Vagina (tissue), 2 donors: ENCODE data around the gene FXR1. TPM values are rescaled to one million over a fixed set of nuclear protein-coding genes. Genes with fewer than 3 reads are reported as not detected.

Source experiments
- DNase-seq, 2 donors: peaks; one replicate each; pipeline ENCODE4 v3.0.0-alpha.2; 2017; ENCODE audit errors: extremely low spot score in 2 of 2
- H3K27ac ChIP-seq: fragments of 200-600 bp; sonication (generic); one replicate; pipeline ENCODE4 v1.5.1; 2019
- H3K27me3 ChIP-seq: fragments of 200-600 bp; sonication (generic); one replicate; pipeline ENCODE4 v1.5.1; 2019
- H3K36me3 ChIP-seq, 2 donors: fragments of 200-600 bp; sonication (generic); one replicate each; pipeline ENCODE4 v1.5.1; 2017 to 2019
- H3K4me1 ChIP-seq: fragments of 200-600 bp; sonication (generic); one replicate; pipeline ENCODE4 v1.5.1; 2019
- H3K4me3 ChIP-seq, 2 donors: fragments of 200-600 bp; sonication (generic); 1 replicate in 1 of 2; 2 replicates in 1 of 2; pipeline ENCODE4 v1.5.1; 2016 to 2019
- H3K9me3 ChIP-seq: fragments of 200-600 bp; sonication (generic); one replicate; pipeline ENCODE4 v1.5.1; 2019
- POLR2A ChIP-seq, 2 donors: fragments of 450-650 bp; IDR thresholded peaks; one replicate each; pipeline ENCODE4 v1.6.1; 2017; ENCODE audit warnings: antibody characterized with exemption in 2 of 2, mild to moderate bottlenecking in 2 of 2, moderate library complexity in 2 of 2
- POLR2AphosphoS5 ChIP-seq, 2 donors: sonication (generic); formaldehyde crosslinking; IDR thresholded peaks; one replicate each; pipeline ENCODE4 v1.9.0; 2017; ENCODE audit warnings: antibody characterized with exemption in 2 of 2, mild to moderate bottlenecking in 2 of 2, low read depth in 1 of 2; ENCODE audit not compliant: insufficient read depth in 1 of 2
- intact Hi-C: fragments of 100-400 bp; cut with DNase I; formaldehyde crosslinking; loops from one replicate; pipeline ENCODE4 v1.15.1; 2023
- total RNA-seq: library from RNA; depleted of rRNA; stranded (reverse); fragments of >200 nt; gene quantifications from one replicate; pipeline ENCODE4 v1.2.3, GENCODE V29; 2016
- TF ChIP-seq, protein P1 (sequence below), 3 experiments: fragments of 450-650 bp in 2 of 3; fragments of 200-600 bp in 1 of 3; sonication (generic) in 1 of 3; IDR thresholded peaks; one replicate each; pipeline ENCODE4 v1.5.1; 2017 to 2019; ENCODE audit warnings: antibody characterized with exemption in 3 of 3, mild to moderate bottlenecking in 2 of 3, moderate library complexity in 2 of 3

Gene FXR1
- total RNA-seq, 1 donor from 2014 or later = 99.7 TPM

DNA sequence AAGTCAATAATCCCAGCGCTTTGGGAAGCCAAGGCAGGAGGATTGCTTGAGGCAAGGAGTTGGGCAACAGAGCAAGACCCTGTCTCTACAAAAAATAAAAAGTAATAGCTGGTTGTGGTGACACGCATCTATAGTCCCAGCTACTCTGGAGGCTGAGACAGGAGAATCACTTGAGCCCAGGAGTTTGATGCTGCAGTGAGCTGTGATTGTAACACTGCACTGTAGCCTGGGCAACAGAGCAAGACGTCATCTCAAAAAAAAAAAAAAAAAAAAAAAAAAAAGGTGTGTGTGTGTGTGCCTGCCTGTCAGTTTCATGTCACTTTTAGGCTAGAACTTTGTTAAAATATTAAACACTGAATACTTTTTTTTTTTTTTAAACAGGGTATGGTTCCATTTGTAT lies 48.6 kb downstream of the FXR1 start:
- no peak for DNase-seq
- Histone ChIP-seq H3K36me3 (peaks cover 0 to 57% of the 10 kb centered on the region in 2 donors), H3K27ac (no peak overlapping the region), H3K27me3 (no peaks in the 10 kb centered on the region), H3K4me3 (no peak overlapping the region), H3K4me1 (no peaks in the 10 kb centered on the region), H3K9me3 (no peaks in the 10 kb centered on the region)
- TF ChIP-seq POLR2A (IDR thresholded peaks at IDR 0.05) (no peak), POLR2AphosphoS5 (IDR thresholded peaks at IDR 0.05; ENCODE audit: insufficient read depth in 1 of 2, low read depth in 1 of 2) (no peak)
- TF ChIP-seq, protein P1, sequence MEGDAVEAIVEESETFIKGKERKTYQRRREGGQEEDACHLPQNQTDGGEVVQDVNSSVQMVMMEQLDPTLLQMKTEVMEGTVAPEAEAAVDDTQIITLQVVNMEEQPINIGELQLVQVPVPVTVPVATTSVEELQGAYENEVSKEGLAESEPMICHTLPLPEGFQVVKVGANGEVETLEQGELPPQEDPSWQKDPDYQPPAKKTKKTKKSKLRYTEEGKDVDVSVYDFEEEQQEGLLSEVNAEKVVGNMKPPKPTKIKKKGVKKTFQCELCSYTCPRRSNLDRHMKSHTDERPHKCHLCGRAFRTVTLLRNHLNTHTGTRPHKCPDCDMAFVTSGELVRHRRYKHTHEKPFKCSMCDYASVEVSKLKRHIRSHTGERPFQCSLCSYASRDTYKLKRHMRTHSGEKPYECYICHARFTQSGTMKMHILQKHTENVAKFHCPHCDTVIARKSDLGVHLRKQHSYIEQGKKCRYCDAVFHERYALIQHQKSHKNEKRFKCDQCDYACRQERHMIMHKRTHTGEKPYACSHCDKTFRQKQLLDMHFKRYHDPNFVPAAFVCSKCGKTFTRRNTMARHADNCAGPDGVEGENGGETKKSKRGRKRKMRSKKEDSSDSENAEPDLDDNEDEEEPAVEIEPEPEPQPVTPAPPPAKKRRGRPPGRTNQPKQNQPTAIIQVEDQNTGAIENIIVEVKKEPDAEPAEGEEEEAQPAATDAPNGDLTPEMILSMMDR (IDR thresholded peaks at IDR 0.05) = no peak
- intact Hi-C loops = no loop called here

DNA sequence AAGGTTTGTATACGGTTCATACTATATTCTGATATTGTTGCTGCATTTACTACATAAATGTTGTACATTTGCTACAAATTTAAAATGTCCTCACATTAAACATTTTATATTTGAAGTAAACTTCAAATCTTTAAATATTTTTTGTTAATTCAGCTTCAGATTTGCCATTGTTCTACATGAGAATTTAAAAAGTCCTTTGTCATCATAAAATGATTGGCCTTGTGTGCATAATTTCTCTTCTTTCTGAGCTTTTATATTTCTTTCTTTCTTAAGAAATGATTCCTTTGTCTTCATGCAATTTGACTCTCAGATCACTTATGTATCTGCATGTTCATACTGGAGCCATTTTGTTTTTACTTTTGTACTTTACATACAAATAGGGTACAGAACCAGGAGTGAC lies 49.1 kb downstream of the FXR1 start:
- DNase-seq = no peak
- Histone ChIP-seq H3K36me3 (peaks cover 0 to 52% of the 10 kb centered on the region in 2 donors), H3K4me1 (no peaks in the 10 kb centered on the region), H3K27ac (no peak overlapping the region), H3K27me3 (no peaks in the 10 kb centered on the region), H3K9me3 (no peaks in the 10 kb centered on the region), H3K4me3 (no peak overlapping the region)
- TF ChIP-seq POLR2A (IDR thresholded peaks at IDR 0.05) = no peak
- TF ChIP-seq, protein P1 (IDR thresholded peaks at IDR 0.05) = no peak
- no peak for TF ChIP-seq POLR2AphosphoS5 (IDR thresholded peaks at IDR 0.05; ENCODE audit: insufficient read depth in 1 of 2, low read depth in 1 of 2)
- intact Hi-C loops = no loop called here

DNA sequence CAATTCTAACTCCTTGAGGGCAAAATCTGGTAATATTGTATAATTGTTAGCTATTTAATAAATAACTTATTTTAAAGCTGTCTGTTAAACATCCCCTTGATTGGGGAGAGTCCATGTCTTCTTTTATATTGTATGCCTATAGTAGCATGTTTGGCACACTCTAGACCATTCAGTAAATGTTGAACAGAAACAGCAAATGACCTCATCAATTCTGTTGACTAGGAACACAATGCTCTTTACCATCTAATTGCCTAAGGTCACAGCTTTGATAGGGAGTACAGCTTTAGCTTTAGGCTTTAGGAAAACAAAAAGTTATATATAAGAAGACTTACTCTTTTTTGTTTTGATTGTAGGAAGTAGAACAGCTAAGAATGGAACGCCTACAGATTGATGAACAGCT lies 50.1 kb downstream of the FXR1 start:
- TF ChIP-seq POLR2A (IDR thresholded peaks at IDR 0.05) (no peak), POLR2AphosphoS5 (IDR thresholded peaks at IDR 0.05; ENCODE audit: insufficient read depth in 1 of 2, low read depth in 1 of 2) (no peak)
- TF ChIP-seq, protein P1 (IDR thresholded peaks at IDR 0.05) = no peak
- DNase-seq = no peak
- Histone ChIP-seq H3K36me3 (peaks cover 0 to 51% of the 10 kb centered on the region in 2 donors), H3K27me3 (no peaks in the 10 kb centered on the region), H3K27ac (no peak overlapping the region), H3K9me3 (no peaks in the 10 kb centered on the region), H3K4me3 (no peak overlapping the region), H3K4me1 (no peaks in the 10 kb centered on the region)
- intact Hi-C loops = no loop called here

DNA sequence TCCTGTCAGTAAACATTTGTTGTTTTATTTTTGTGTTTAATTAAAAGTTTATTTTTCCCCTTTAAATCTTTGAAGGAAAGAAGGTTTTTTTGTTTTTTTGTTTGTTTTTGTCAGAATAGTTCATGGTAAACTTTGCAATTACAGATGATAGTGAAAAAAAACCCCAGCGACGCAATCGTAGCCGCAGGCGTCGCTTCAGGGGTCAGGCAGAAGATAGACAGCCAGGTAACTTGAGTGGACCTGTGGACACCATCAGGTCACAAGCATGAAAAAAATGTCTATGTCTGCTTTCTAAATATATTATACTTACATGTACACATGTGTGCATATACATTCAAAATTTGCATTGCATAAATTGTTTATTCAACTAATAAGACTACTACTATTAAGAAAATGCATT lies 58.5 kb downstream of the FXR1 start:
- Histone ChIP-seq H3K9me3 (no peaks in the 10 kb centered on the region), H3K27me3 (no peaks in the 10 kb centered on the region), H3K4me1 (no peaks in the 10 kb centered on the region), H3K27ac (no peak overlapping the region), H3K36me3 (peaks cover 0 to 48% of the 10 kb centered on the region in 2 donors), H3K4me3 (no peak overlapping the region)
- no peak for DNase-seq
- no peak for TF ChIP-seq POLR2A (IDR thresholded peaks at IDR 0.05)
- intact Hi-C loops = no loop called here

DNA sequence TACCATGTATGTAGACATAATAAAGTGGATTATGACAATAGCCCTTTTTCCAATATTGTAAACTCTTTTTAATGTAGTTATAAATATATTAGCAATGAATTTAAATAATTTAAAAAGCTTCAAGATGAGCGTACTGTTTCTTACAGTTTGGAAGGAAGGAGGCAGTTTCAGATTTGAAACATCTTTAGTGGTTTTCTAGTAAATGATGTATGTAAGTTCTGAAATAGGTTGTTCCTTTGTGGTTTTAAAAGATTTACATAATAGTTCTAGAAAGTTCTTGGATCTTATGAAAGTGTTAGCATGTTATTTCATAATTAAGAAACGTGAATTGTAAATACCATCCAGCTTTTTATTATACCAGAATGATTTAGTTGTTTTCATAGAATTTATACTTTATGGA lies 61.1 kb downstream of the FXR1 start:
- TF ChIP-seq POLR2A (IDR thresholded peaks at IDR 0.05) = no peak
- TF ChIP-seq, protein P1 (IDR thresholded peaks at IDR 0.05) = no peak
- no peak for TF ChIP-seq POLR2AphosphoS5 (IDR thresholded peaks at IDR 0.05; ENCODE audit: insufficient read depth in 1 of 2, low read depth in 1 of 2)
- H3K4me3 ChIP-seq = no peak overlapping the region
- no peaks in the 10 kb centered on the region for H3K27me3 ChIP-seq
- no peaks in the 10 kb centered on the region for H3K4me1 ChIP-seq
- no peaks in the 10 kb centered on the region for H3K9me3 ChIP-seq
- peaks cover 4 to 45% of the 10 kb centered on the region in 2 donors for H3K36me3 ChIP-seq
- DNase-seq = no peak
- no peak overlapping the region for H3K27ac ChIP-seq
- intact Hi-C loops = no loop called here
